K562 (cell line): ENCODE results near the gene ICAM1. TPM values are rescaled to one million over a fixed set of nuclear protein-coding genes. Genes with fewer than 3 reads are reported as not detected.

Experiments
- DPF2 ChIP-seq: fragments of 450-650 bp; IDR thresholded peaks from 2 replicates; pipeline ENCODE4 v1.6.1; 2016
- FOSL1 ChIP-seq: fragments of 200-800 bp; sonication (Bioruptor generic); conservative IDR thresholded peaks from 2 replicates; pipeline ENCODE4 v1.6.1; 2016; ENCODE audit warnings: missing genetic modification characterization, missing compliant biosample characterization
- KLF6 ChIP-seq: fragments of 250-450 bp; sonication (Bioruptor Pico); IDR thresholded peaks from 2 replicates; pipeline ENCODE4 v1.4.0; 2020; ENCODE audit warnings: mild to moderate bottlenecking, moderate library complexity, borderline replicate concordance
- MAX ChIP-seq: sonication (generic); formaldehyde crosslinking; IDR thresholded peaks from 2 replicates; pipeline ENCODE4 v1.9.0; 2022; ENCODE audit warnings: mild to moderate bottlenecking, missing genetic modification reagents
- MTA3 ChIP-seq: fragments of 450-650 bp; formaldehyde crosslinking; IDR thresholded peaks from 2 replicates; pipeline ENCODE4 v1.6.1; 2017; ENCODE audit warnings: mild to moderate bottlenecking, borderline replicate concordance
- MYC ChIP-seq, 2 experiments: fragments of 250-450 bp in 1 of 2; sonication (Bioruptor Pico) in 1 of 2; IDR thresholded peaks; 2 replicates each; pipeline versions ENCODE4 v1.5.1 to v1.6.1; 2012 to 2021; ENCODE audit warnings: low read depth in 2 of 2, borderline replicate concordance in 1 of 2, improper control_type of control experiment in 1 of 2, low read length in 1 of 2, mild to moderate bottlenecking in 1 of 2, moderate library complexity in 1 of 2
- PKNOX1 ChIP-seq: fragments of 450-650 bp; IDR thresholded peaks from 2 replicates; pipeline ENCODE4 v1.6.1; 2016
- RCOR1 ChIP-seq, 2 experiments: IDR thresholded peaks; 2 replicates each; pipeline ENCODE4 v1.6.1; 2012; ENCODE audit warnings: low read depth in 2 of 2, low read length in 2 of 2, borderline replicate concordance in 1 of 2, improper control_type of control experiment in 1 of 2
- RNF2 ChIP-seq: sonication (generic); IDR thresholded peaks from 2 replicates; pipeline ENCODE4 v1.6.1; 2016
- SMAD3 ChIP-seq: fragments of 450-650 bp; formaldehyde crosslinking; conservative IDR thresholded peaks from 2 replicates; pipeline ENCODE4 v1.4.0; 2020; ENCODE audit warnings: mild to moderate bottlenecking
- TBP ChIP-seq: optimal IDR thresholded peaks from 2 replicates; pipeline ENCODE3; 2011; ENCODE audit warnings: low read depth, low read length, improper control_type of control experiment
- TEAD1 ChIP-seq, 2 experiments: fragments of 450-650 bp in 1 of 2; sonication (generic) in 1 of 2; formaldehyde crosslinking; IDR thresholded peaks; 2 replicates each; pipeline versions ENCODE4 v1.4.0 to v1.8.0; 2020 to 2022; ENCODE audit warnings: mild to moderate bottlenecking in 2 of 2, missing genetic modification reagents in 1 of 2
- ZFP1 ChIP-seq: fragments of 450-650 bp; formaldehyde crosslinking; IDR thresholded peaks from 2 replicates; pipeline ENCODE4 v1.4.0; 2020; ENCODE audit warnings: mild to moderate bottlenecking, mixed read lengths
- ZNF766 ChIP-seq: fragments of 200-800 bp; sonication (Bioruptor generic); conservative IDR thresholded peaks from 2 replicates; pipeline ENCODE4 v1.6.1; 2016; ENCODE audit warnings: missing genetic modification characterization, missing compliant biosample characterization
- ZSCAN29 ChIP-seq: fragments of 450-650 bp; IDR thresholded peaks from 2 replicates; pipeline ENCODE4 v1.6.1; 2017
- polyA plus RNA-seq, 8 experiments: library from polyadenylated mRNA; depleted of rRNA in 4 of 8; stranded (reverse) in 5 of 8; unstranded in 3 of 8; fragments of >200 nt; fragmentation: Nextera tagmentation in 2 of 8; fragmentation: Illumina TruSeq in 1 of 8; extraction: Ambion mirVana in 2 of 8; extraction: Trizol in 1 of 8; gene quantifications; 2 replicates each; pipeline versions ENCODE4 v1.2.1 to v1.2.3, GENCODE V29; 2011 to 2014; ENCODE audit warnings: inconsistent platforms in 1 of 8, missing spikeins in 1 of 8
- total RNA-seq, 7 experiments: library from RNA; depleted of rRNA in 6 of 7; stranded (reverse); fragments of >200 nt in 6 of 7; fragmentation: Illumina TruSeq in 2 of 7; extraction: Trizol in 2 of 7; gene quantifications; 2 replicates each; pipeline versions ENCODE4 v1.2.1 to v1.2.3, GENCODE V29; 2011 to 2021; ENCODE audit warnings: low replicate concordance in 1 of 7
- TF ChIP-seq, protein P1 (sequence below): fragments of 450-650 bp; formaldehyde crosslinking; IDR thresholded peaks from 2 replicates; pipeline ENCODE4 v1.4.0; 2020; ENCODE audit warnings: mild to moderate bottlenecking, mixed read lengths
- TF ChIP-seq, protein P2 (sequence below): fragments of 450-650 bp; IDR thresholded peaks from 2 replicates; pipeline ENCODE4 v1.6.1; 2017; ENCODE audit warnings: antibody characterized with exemption, mild to moderate bottlenecking
- TF ChIP-seq, protein P3 (sequence below): fragments of 450-650 bp; IDR thresholded peaks from 2 replicates; pipeline ENCODE4 v1.6.1; 2014; ENCODE audit warnings: low read depth, mild to moderate bottlenecking, moderate library complexity, borderline replicate concordance

Gene ICAM1
- total and polyA plus RNA-seq, 9 of the 15 experiments (the other 6 are each of a cell fraction or from before 2014, with no cell fraction given): 2.3 to 24.4 (median 13.4) TPM

DNA sequence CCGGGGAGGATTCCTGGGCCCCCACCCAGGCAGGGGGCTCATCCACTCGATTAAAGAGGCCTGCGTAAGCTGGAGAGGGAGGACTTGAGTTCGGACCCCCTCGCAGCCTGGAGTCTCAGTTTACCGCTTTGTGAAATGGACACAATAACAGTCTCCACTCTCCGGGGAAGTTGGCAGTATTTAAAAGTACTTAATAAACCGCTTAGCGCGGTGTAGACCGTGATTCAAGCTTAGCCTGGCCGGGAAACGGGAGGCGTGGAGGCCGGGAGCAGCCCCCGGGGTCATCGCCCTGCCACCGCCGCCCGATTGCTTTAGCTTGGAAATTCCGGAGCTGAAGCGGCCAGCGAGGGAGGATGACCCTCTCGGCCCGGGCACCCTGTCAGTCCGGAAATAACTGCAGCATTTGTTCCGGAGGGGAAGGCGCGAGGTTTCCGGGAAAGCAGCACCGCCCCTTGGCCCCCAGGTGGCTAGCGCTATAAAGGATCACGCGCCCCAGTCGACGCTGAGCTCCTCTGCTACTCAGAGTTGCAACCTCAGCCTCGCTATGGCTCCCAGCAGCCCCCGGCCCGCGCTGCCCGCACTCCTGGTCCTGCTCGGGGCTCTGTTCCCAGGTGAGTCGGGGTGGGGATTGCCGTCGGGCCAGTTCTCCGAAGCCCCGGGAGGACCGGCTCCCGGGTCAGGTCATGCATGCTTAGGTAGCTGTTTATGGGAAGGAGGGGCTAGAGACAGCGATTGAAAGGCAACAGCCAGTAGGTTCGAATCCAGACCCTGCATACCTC, at the start of gene ICAM1 (continued):
- TF ChIP-seq MAX (peak; percentile 86), RNF2 (peak; percentile 84; the same call in 1 of the 2 replicates), DPF2 (peak; percentile 19; the same call in 1 of the 2 replicates), ZFP1 (CRISPR knock-in tag) (no peak), SMAD3 (CRISPR knock-in tag) (0 out of 2 replicates have a peak, but pooled peaks have one; percentile 18), TBP (peak; percentile 79), TEAD1 (CRISPR knock-in tag; IDR thresholded peaks at IDR 0.05) (peak in 1 of 2 experiments; percentile 40; a peak in 1 of 4 replicates), PKNOX1 (peak; percentile 54), KLF6 (peak; percentile 22; the same call in 1 of the 2 replicates), MTA3 (peak; percentile 85; the same call in 1 of the 2 replicates), RCOR1 (IDR thresholded peaks at IDR 0.05; ENCODE audit: borderline replicate concordance in 1 of 2, low read depth in 2 of 2, low read length in 2 of 2) (peak; percentile 25 to 81; a peak in 3 of 4 replicates), ZSCAN29 (peak; percentile 96), FOSL1 (tag) (peak; percentile 14; the same call in 1 of the 2 replicates), ZNF766 (CRISPR knock-in tag) (peak; percentile 53; the same call in 1 of the 2 replicates), MYC (IDR thresholded peaks at IDR 0.05; ENCODE audit: low read depth, low read length) (peak; percentile 80), MYC (CRISPR knock-in tag; IDR thresholded peaks at IDR 0.05; ENCODE audit: borderline replicate concordance, low read depth) (0 out of 2 replicates have a peak, but pooled peaks have one; percentile 11)
- TF ChIP-seq, protein P1, sequence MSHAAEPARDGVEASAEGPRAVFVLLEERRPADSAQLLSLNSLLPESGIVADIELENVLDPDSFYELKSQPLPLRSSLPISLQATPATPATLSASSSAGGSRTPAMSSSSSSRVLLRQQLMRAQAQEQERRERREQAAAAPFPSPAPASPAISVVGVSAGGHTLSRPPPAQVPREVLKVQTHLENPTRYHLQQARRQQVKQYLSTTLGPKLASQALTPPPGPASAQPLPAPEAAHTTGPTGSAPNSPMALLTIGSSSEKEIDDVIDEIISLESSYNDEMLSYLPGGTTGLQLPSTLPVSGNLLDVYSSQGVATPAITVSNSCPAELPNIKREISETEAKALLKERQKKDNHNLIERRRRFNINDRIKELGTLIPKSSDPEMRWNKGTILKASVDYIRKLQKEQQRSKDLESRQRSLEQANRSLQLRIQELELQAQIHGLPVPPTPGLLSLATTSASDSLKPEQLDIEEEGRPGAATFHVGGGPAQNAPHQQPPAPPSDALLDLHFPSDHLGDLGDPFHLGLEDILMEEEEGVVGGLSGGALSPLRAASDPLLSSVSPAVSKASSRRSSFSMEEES (CRISPR knock-in tag): peak; percentile 40
- TF ChIP-seq, protein P2, sequence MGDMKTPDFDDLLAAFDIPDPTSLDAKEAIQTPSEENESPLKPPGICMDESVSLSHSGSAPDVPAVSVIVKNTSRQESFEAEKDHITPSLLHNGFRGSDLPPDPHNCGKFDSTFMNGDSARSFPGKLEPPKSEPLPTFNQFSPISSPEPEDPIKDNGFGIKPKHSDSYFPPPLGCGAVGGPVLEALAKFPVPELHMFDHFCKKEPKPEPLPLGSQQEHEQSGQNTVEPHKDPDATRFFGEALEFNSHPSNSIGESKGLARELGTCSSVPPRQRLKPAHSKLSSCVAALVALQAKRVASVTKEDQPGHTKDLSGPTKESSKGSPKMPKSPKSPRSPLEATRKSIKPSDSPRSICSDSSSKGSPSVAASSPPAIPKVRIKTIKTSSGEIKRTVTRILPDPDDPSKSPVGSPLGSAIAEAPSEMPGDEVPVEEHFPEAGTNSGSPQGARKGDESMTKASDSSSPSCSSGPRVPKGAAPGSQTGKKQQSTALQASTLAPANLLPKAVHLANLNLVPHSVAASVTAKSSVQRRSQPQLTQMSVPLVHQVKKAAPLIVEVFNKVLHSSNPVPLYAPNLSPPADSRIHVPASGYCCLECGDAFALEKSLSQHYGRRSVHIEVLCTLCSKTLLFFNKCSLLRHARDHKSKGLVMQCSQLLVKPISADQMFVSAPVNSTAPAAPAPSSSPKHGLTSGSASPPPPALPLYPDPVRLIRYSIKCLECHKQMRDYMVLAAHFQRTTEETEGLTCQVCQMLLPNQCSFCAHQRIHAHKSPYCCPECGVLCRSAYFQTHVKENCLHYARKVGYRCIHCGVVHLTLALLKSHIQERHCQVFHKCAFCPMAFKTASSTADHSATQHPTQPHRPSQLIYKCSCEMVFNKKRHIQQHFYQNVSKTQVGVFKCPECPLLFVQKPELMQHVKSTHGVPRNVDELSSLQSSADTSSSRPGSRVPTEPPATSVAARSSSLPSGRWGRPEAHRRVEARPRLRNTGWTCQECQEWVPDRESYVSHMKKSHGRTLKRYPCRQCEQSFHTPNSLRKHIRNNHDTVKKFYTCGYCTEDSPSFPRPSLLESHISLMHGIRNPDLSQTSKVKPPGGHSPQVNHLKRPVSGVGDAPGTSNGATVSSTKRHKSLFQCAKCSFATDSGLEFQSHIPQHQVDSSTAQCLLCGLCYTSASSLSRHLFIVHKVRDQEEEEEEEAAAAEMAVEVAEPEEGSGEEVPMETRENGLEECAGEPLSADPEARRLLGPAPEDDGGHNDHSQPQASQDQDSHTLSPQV: peak; percentile 96
- TF ChIP-seq, protein P3, sequence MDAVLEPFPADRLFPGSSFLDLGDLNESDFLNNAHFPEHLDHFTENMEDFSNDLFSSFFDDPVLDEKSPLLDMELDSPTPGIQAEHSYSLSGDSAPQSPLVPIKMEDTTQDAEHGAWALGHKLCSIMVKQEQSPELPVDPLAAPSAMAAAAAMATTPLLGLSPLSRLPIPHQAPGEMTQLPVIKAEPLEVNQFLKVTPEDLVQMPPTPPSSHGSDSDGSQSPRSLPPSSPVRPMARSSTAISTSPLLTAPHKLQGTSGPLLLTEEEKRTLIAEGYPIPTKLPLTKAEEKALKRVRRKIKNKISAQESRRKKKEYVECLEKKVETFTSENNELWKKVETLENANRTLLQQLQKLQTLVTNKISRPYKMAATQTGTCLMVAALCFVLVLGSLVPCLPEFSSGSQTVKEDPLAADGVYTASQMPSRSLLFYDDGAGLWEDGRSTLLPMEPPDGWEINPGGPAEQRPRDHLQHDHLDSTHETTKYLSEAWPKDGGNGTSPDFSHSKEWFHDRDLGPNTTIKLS: peak; percentile 38; the same call in 1 of the 2 replicates
